Testis (tissue), 3 donors: ENCODE data around the gene ADAMTS20. TPM values are rescaled to one million over a fixed set of nuclear protein-coding genes. Genes with fewer than 3 reads are reported as not detected.

Experiments
- DNase-seq: peaks from one replicate; pipeline ENCODE4 v3.0.0-alpha.2; 2019
- H3K27ac ChIP-seq, 2 donors: fragments of 200-600 bp; sonication (generic); one replicate each; pipeline ENCODE4 v1.5.1; 2019
- H3K27me3 ChIP-seq: fragments of 200-600 bp; sonication (generic); one replicate; pipeline ENCODE4 v1.5.1; 2019
- H3K36me3 ChIP-seq: fragments of 200-600 bp; sonication (generic); one replicate; pipeline ENCODE4 v1.5.1; 2017; ENCODE audit warnings: low read depth; ENCODE audit errors: missing control alignments
- H3K4me1 ChIP-seq: fragments of 200-600 bp; sonication (generic); one replicate; pipeline ENCODE4 v1.5.1; 2019
- H3K4me3 ChIP-seq, 2 donors: fragments of 200-600 bp; sonication (generic); one replicate each; pipeline ENCODE4 v1.5.1; 2017 to 2019
- H3K9me3 ChIP-seq: fragments of 200-600 bp; sonication (generic); one replicate; pipeline ENCODE4 v1.5.1; 2017
- POLR2A ChIP-seq: fragments of 450-650 bp; IDR thresholded peaks from one replicate; pipeline ENCODE4 v1.6.1; 2017; ENCODE audit warnings: antibody characterized with exemption, mild to moderate bottlenecking, moderate library complexity
- WGBS, 2 donors: methylation state at CpG; one replicate each; pipeline ENCODE4 v1.1.5; 2018; 5-methylcytosine and 5-hydroxymethylcytosine counted together
- intact Hi-C: fragments of 100-400 bp; cut with DNase I; formaldehyde crosslinking; loops from one replicate; pipeline ENCODE4 v1.15.1; 2023; ENCODE audit warnings: low total_unique reads
- polyA plus RNA-seq: library from polyadenylated mRNA; stranded (reverse); fragments of 350-450 nt; fragmentation: Illumina TruSeq; extraction: RNeasy Lipid Tissue Mini Kit (QIAGEN cat#74804); gene quantifications from one replicate; pipeline ENCODE4 v1.2.3, GENCODE V29; 2014; ENCODE audit warnings: low read depth, low replicate concordance; ENCODE audit not compliant: insufficient read depth
- total RNA-seq, 2 donors: library from RNA; depleted of rRNA; stranded (reverse); fragments of >200 nt; gene quantifications; one replicate each; pipeline ENCODE4 v1.2.3, GENCODE V29; 2016
- TF ChIP-seq, protein P1 (sequence below), 3 experiments: fragments of 450-650 bp in 2 of 3; fragments of 200-600 bp in 1 of 3; sonication (generic) in 1 of 3; IDR thresholded peaks; one replicate each; pipeline ENCODE4 v1.5.1; 2016 to 2019; ENCODE audit warnings: antibody characterized with exemption in 3 of 3, mild to moderate bottlenecking in 2 of 3, moderate library complexity in 1 of 3

Gene ADAMTS20
- total and polyA plus RNA-seq, 3 donors from 2014 or later, result 0.26 to 1.5 (median 1.1) TPM

DNA sequence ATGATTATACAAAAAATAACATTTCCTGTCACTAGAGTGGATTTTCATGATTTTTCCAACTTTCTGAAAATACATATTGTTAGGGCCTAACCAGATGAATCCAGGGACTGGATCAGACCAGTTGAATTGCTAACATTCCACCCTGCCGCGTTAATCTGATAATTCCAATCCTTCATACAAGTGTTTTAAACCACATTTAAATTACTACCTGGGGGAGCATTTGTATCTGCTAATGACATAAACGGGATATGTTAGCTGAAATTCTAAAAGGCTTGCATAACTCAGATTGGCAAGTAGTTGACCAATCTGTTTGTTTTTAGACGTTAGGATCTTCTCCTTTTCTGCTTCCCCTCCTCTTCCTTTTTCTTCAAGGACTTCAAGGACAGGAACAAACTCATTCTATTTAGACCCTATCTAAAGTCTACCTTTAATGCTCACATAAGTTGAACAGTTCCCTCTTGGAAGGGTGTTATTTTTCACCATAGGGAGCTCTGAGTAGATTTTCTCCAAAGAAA, 239.0 kb downstream of the ADAMTS20 start:
- WGBS, 2 donors, result 80 to 83% methylated on average over 4 of the region's 4 CpGs
- no peaks in the 10 kb centered on the region for H3K4me1 ChIP-seq
- no peaks in the 10 kb centered on the region for H3K27me3 ChIP-seq
- no peaks in the 10 kb centered on the region for H3K36me3 ChIP-seq
- no peak overlapping the region for H3K27ac ChIP-seq
- TF ChIP-seq, protein P1, sequence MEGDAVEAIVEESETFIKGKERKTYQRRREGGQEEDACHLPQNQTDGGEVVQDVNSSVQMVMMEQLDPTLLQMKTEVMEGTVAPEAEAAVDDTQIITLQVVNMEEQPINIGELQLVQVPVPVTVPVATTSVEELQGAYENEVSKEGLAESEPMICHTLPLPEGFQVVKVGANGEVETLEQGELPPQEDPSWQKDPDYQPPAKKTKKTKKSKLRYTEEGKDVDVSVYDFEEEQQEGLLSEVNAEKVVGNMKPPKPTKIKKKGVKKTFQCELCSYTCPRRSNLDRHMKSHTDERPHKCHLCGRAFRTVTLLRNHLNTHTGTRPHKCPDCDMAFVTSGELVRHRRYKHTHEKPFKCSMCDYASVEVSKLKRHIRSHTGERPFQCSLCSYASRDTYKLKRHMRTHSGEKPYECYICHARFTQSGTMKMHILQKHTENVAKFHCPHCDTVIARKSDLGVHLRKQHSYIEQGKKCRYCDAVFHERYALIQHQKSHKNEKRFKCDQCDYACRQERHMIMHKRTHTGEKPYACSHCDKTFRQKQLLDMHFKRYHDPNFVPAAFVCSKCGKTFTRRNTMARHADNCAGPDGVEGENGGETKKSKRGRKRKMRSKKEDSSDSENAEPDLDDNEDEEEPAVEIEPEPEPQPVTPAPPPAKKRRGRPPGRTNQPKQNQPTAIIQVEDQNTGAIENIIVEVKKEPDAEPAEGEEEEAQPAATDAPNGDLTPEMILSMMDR (IDR thresholded peaks at IDR 0.05), result no peak
- no peak for TF ChIP-seq POLR2A
- intact Hi-C loops, result no loop called here
- H3K4me3 ChIP-seq, result no peak overlapping the region
- H3K9me3 ChIP-seq, result no peaks in the 10 kb centered on the region
- no peak for DNase-seq

DNA sequence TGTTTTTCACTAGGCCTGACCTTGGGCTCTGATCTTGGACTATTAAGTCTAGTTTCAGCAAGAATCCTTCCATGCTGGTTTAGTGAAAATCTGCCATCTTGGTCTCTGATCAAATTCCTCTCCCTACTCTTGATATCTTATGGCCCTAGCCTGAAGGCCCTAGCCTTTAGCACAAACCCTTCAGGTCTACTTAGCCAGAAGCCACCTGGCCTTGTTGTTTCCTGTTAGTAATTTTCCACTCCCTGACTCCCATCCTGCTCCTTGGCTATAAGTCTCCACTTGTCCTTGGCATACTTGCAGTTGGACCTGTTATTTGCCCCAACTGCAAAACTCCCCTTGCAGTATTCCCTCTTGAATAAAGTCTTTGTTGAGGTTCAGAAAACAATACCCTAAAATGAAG, 241.4 kb downstream of the ADAMTS20 start:
- Histone ChIP-seq H3K4me3 (no peak overlapping the region), H3K27me3 (no peaks in the 10 kb centered on the region), H3K4me1 (no peaks in the 10 kb centered on the region), H3K9me3 (no peaks in the 10 kb centered on the region), H3K36me3 (no peaks in the 10 kb centered on the region), H3K27ac (no peak overlapping the region)
- no peak for TF ChIP-seq POLR2A
- TF ChIP-seq, protein P1 (IDR thresholded peaks at IDR 0.05), result no peak
- DNase-seq, result no peak
- intact Hi-C loops, result no loop called here

DNA sequence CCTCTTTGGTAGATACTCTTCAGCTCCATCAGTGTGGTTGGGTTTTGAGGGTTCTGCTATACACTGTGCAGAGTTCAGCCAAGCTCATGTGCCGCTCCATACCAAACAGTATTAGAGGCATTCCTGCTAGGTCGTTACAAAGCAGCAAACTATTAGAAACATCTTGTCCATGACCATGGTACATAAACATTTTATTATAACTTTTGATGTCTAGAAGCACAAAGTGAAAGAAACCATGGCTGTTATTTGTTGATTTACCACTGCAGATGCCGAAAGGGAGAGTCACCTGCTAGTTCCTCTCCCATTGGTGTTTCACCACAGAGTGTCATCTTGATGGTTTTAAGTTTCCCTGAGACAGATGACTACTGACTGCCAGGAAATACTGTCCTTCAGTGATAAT, 242.0 kb downstream of the ADAMTS20 start:
- DNase-seq, result no peak
- Histone ChIP-seq H3K36me3 (no peaks in the 10 kb centered on the region), H3K27me3 (no peaks in the 10 kb centered on the region), H3K9me3 (no peaks in the 10 kb centered on the region), H3K4me3 (no peak overlapping the region), H3K4me1 (no peaks in the 10 kb centered on the region), H3K27ac (no peak overlapping the region)
- TF ChIP-seq, protein P1 (IDR thresholded peaks at IDR 0.05), result no peak
- TF ChIP-seq POLR2A, result no peak
- intact Hi-C loops, result no loop called here
- 91 to 92% methylated on average over 3 of the region's 3 CpGs for WGBS, 2 donors

DNA sequence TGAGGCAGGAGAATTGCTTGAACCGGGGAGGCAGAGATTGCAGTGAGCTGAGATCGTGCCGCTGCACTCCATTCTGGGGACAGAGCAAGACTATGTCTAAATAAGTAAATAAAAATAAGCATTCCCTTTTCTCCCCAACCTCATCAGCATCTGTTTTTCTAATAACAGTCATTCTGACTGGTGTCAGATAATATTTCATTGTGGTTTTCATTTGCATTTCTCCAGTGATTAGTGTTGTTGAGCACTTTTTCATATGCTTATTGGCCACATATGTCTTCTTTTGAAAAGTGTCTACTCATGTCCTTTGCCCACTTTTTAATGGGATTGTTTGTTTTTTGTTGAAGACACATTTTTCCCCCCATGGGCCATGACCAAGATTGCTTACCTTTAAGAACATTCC, 243.2 kb downstream of the ADAMTS20 start:
- TF ChIP-seq, protein P1 (IDR thresholded peaks at IDR 0.05), result no peak
- TF ChIP-seq POLR2A, result no peak
- H3K27ac ChIP-seq, result no peak overlapping the region
- DNase-seq, result no peak
- H3K9me3 ChIP-seq, result no peaks in the 10 kb centered on the region
- 96 to 100% methylated on average over 3 of the region's 3 CpGs for WGBS, 2 donors
- no peaks in the 10 kb centered on the region for H3K27me3 ChIP-seq
- no peak overlapping the region for H3K4me3 ChIP-seq
- no peaks in the 10 kb centered on the region for H3K36me3 ChIP-seq
- H3K4me1 ChIP-seq, result no peaks in the 10 kb centered on the region
- intact Hi-C loops, result no loop called here

- Histone ChIP-seq H3K4me3 (no peak overlapping the region), H3K36me3 (no peaks in the 10 kb centered on the region), H3K27me3 (no peaks in the 10 kb centered on the region), H3K27ac (no peak overlapping the region), H3K9me3 (no peaks in the 10 kb centered on the region), H3K4me1 (no peaks in the 10 kb centered on the region)
- intact Hi-C loops, result no loop called here
- WGBS, 2 donors, result 93 to 94% methylated on average over 2 of the region's 2 CpGs
- TF ChIP-seq, protein P1 (IDR thresholded peaks at IDR 0.05), result no peak
- TF ChIP-seq POLR2A, result no peak
- DNase-seq, result no peak
Observed at GRCh38 chr12:43307126-43307525, 244.9 kb downstream of the ADAMTS20 start.
